ENCODE data around the gene NUDT2. TPM values are rescaled to one million over a fixed set of nuclear protein-coding genes. Genes with fewer than 3 reads are reported as not detected.

NUDT2 gene
- total RNA-seq, 1 experiment from 2014 or later: 10.4 TPM

DNA sequence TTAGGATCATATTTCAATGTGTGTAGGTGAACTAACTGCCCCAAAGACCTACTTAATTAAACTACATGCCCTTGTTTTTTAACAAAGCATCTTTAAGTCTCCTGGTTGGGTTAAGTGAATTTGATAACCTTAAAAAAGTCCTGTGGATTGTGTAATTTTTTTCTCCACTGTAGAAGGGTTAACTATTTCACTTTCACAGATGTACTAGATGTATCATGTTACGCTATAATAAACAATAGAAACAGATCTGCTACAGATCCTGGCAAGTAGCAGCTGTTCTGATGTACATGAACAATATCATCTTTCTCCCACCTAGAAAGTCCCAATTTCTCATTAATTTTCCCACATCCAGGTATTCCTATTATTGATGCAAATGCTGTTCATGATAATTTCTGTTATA lies 19.2 kb upstream of the NUDT2 start:
- H3K36me3 ChIP-seq (ENCODE audit: insufficient read depth, low read length): peaks cover 9% of the 10 kb centered on the region; the same call in 1 of the 2 replicates
- peaks cover 63% of the 10 kb centered on the region for H3K79me2 ChIP-seq (ENCODE audit: low read length)
- no peaks in the 10 kb centered on the region for H3K9me2 ChIP-seq (replicated peaks; ENCODE audit: insufficient read depth, low read length)
- no peak for DNase-seq
- H3K4me2 ChIP-seq (ENCODE audit: low read depth, low read length, poor library complexity, severe bottlenecking): no peak overlapping the region
- no peak overlapping the region for H3K27ac ChIP-seq (ENCODE audit: low read length)
- no peaks in the 10 kb centered on the region for H3K27me3 ChIP-seq (ENCODE audit: low read length)
- H3K9me3 ChIP-seq (ENCODE audit: low read length): no peaks in the 10 kb centered on the region
- no peaks in the 10 kb centered on the region for H4K20me1 ChIP-seq (ENCODE audit: insufficient read depth, low read depth, low read length)
- H3K4me1 ChIP-seq (ENCODE audit: low read length): peaks cover 8% of the 10 kb centered on the region
- H2AFZ ChIP-seq (ENCODE audit: low read length): no peak overlapping the region
- no peak overlapping the region for H3K4me3 ChIP-seq (ENCODE audit: low read length)
- H3K9ac ChIP-seq (ENCODE audit: low read length): no peak overlapping the region

DNA sequence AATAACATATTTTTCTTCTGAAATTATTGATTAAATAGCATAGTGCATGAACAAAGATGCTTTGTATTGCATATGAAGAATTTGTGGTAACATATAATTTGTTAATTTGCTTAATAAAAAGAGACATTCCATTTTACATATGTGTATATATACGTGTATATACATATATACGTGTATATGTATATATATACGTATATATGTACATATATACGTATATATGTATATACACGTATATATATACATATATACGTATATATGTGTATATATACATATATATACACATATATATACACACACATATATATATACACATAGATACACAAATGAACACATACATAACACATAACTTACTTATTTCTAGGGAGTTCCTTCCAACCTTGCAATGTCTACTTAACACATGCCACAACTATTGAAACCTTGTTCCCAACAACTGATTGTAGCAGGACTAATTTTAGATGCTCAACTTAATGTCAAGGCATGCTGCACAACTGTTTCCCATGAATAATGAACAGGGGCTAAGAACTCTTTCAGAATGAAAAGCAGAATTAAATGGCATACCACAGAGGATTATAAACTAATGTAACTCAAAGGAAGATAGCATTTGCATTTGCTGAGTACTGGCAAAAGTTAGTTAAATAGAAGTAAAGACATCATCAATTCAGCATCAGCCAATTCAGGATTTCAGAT lies 17.7 kb upstream of the NUDT2 start:
- Histone ChIP-seq H3K27ac (ENCODE audit: low read length) (no peak overlapping the region), H3K9ac (ENCODE audit: low read length) (no peak overlapping the region), H3K4me1 (ENCODE audit: low read length) (peaks cover 8% of the 10 kb centered on the region), H3K4me3 (ENCODE audit: low read length) (no peak overlapping the region), H3K9me2 (replicated peaks; ENCODE audit: insufficient read depth, low read length) (no peaks in the 10 kb centered on the region), H3K27me3 (ENCODE audit: low read length) (no peaks in the 10 kb centered on the region), H3K79me2 (ENCODE audit: low read length) (peaks cover 75% of the 10 kb centered on the region), H3K36me3 (ENCODE audit: insufficient read depth, low read length) (peaks cover 9% of the 10 kb centered on the region; the same call in 1 of the 2 replicates), H3K4me2 (ENCODE audit: low read depth, low read length, poor library complexity, severe bottlenecking) (no peak overlapping the region), H2AFZ (ENCODE audit: low read length) (no peak overlapping the region), H3K9me3 (ENCODE audit: low read length) (no peaks in the 10 kb centered on the region), H4K20me1 (ENCODE audit: insufficient read depth, low read depth, low read length) (no peaks in the 10 kb centered on the region)
- DNase-seq: no peak

DNA sequence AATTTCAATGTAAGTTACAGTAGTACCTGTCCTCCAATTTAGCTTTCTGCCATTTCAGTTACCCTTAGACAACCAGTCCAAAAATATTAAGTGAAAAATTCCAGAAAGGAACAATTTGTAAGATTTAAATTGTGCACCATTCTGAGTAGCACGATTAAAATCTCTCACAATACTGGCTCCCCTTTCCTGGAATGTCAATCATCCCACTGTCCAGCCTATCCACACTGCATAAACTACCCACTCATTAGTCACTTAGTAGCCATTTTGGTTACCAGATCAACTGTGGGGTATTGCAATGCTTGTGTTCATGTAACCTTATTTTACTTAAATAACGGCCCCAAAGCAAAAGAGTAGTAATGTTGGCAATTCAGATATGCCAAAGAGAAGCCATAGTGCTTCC lies 11.9 kb upstream of the NUDT2 start:
- H3K9me3 ChIP-seq (ENCODE audit: low read length): no peaks in the 10 kb centered on the region
- H2AFZ ChIP-seq (ENCODE audit: low read length): no peak overlapping the region

DNA sequence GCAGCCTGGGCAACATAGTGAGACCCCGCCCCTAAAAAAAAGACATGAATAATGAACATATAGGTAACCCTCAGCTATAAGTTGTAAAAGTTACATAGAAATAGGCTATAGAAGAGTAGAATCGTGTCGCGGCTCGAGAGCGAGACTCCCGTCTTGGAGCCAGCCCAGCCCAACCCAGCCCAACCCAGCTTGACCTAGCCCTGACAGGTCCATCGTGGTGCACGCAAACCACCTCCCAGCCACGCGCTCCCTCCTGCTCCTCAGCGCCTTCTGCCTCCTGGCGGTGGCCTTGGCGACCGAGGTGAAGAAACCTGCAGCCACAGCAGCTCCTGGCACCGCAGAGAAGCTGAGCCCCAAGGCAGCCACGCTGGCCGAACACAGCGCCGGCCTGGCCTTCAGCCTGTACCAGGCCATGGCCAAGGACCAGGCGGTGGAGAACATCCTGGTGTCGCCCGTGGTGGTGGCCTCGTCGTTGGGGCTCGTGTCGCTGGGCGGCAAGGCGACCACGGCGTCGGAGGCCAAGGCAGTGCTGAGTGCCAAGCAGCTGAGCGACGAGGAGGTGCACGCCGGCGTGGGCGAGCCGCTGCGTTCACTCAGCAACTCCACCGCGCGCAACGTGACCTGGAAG lies 11.1 kb upstream of the NUDT2 start:
- DNase-seq: no peak
- H3K9me2 ChIP-seq (replicated peaks; ENCODE audit: insufficient read depth, low read length): no peaks in the 10 kb centered on the region
- no peak overlapping the region for H3K4me3 ChIP-seq (ENCODE audit: low read length)
- H3K27ac ChIP-seq (ENCODE audit: low read length): no peak overlapping the region
- H2AFZ ChIP-seq (ENCODE audit: low read length): no peak overlapping the region
- 0 out of 2 replicates have a peak, but pooled peaks cover 3% of the 10 kb centered on the region for H3K36me3 ChIP-seq (ENCODE audit: insufficient read depth, low read length)
- H3K9me3 ChIP-seq (ENCODE audit: low read length): no peaks in the 10 kb centered on the region
- no peaks in the 10 kb centered on the region for H4K20me1 ChIP-seq (ENCODE audit: insufficient read depth, low read depth, low read length)
- peaks cover 94% of the 10 kb centered on the region for H3K79me2 ChIP-seq (ENCODE audit: low read length)
- H3K9ac ChIP-seq (ENCODE audit: low read length): no peak overlapping the region
- peaks cover 28% of the 10 kb centered on the region for H3K4me1 ChIP-seq (ENCODE audit: low read length)
- no peaks in the 10 kb centered on the region for H3K27me3 ChIP-seq (ENCODE audit: low read length)
- H3K4me2 ChIP-seq (ENCODE audit: low read depth, low read length, poor library complexity, severe bottlenecking): no peak overlapping the region

More for the DNA sequence above, 11.9 kb upstream of the NUDT2 start:
- no peaks in the 10 kb centered on the region for H4K20me1 ChIP-seq (ENCODE audit: insufficient read depth, low read depth, low read length)
- no peak for DNase-seq
- no peak overlapping the region for H3K27ac ChIP-seq (ENCODE audit: low read length)
- H3K27me3 ChIP-seq (ENCODE audit: low read length): no peaks in the 10 kb centered on the region
- no peak overlapping the region for H3K9ac ChIP-seq (ENCODE audit: low read length)
- H3K4me1 ChIP-seq (ENCODE audit: low read length): peaks cover 21% of the 10 kb centered on the region
- peaks cover 94% of the 10 kb centered on the region for H3K79me2 ChIP-seq (ENCODE audit: low read length)
- no peaks in the 10 kb centered on the region for H3K9me2 ChIP-seq (replicated peaks; ENCODE audit: insufficient read depth, low read length)
- no peak overlapping the region for H3K4me3 ChIP-seq (ENCODE audit: low read length)
- no peak overlapping the region for H3K4me2 ChIP-seq (ENCODE audit: low read depth, low read length, poor library complexity, severe bottlenecking)
- H3K36me3 ChIP-seq (ENCODE audit: insufficient read depth, low read length): 0 out of 2 replicates have a peak, but pooled peaks cover 3% of the 10 kb centered on the region

DNA sequence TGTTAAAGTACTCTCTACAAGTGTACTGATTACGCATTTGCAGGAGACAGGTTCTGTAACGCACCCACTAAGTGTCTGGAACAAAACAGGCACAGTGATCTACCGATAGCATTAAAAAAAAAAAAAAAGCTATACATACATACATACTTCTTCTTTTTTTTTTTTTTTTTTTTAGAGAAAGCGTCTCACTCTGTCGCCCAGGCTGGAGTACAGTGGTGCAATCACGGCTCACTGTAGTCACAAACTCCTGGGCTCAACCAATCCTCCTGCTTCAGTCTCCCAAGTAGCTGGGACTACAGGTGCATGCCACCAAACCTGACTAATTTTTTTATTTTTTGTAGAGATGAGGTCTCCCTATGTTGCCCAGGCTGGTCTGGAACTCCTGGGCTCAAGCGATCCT lies 7.9 kb upstream of the NUDT2 start:
- H4K20me1 ChIP-seq (ENCODE audit: insufficient read depth, low read depth, low read length): no peaks in the 10 kb centered on the region
- no peaks in the 10 kb centered on the region for H3K27me3 ChIP-seq (ENCODE audit: low read length)
- H3K9me3 ChIP-seq (ENCODE audit: low read length): no peaks in the 10 kb centered on the region
- peak; percentile 83 for DNase-seq
- 0 out of 2 replicates have a peak, but pooled peaks cover 3% of the 10 kb centered on the region for H3K36me3 ChIP-seq (ENCODE audit: insufficient read depth, low read length)
- H2AFZ ChIP-seq (ENCODE audit: low read length): no peak overlapping the region
- H3K9me2 ChIP-seq (replicated peaks; ENCODE audit: insufficient read depth, low read length): no peaks in the 10 kb centered on the region
- peaks cover 98% of the 10 kb centered on the region for H3K79me2 ChIP-seq (ENCODE audit: low read length)
- H3K9ac ChIP-seq (ENCODE audit: low read length): peak overlapping the region; percentile 25; the same call in 1 of the 2 replicates
- peaks cover 48% of the 10 kb centered on the region for H3K4me1 ChIP-seq (ENCODE audit: low read length)
- no peak overlapping the region for H3K4me3 ChIP-seq (ENCODE audit: low read length)
- H3K27ac ChIP-seq (ENCODE audit: low read length): peak overlapping the region; percentile 60
- H3K4me2 ChIP-seq (ENCODE audit: low read depth, low read length, poor library complexity, severe bottlenecking): peak overlapping the region; percentile 53

DNA sequence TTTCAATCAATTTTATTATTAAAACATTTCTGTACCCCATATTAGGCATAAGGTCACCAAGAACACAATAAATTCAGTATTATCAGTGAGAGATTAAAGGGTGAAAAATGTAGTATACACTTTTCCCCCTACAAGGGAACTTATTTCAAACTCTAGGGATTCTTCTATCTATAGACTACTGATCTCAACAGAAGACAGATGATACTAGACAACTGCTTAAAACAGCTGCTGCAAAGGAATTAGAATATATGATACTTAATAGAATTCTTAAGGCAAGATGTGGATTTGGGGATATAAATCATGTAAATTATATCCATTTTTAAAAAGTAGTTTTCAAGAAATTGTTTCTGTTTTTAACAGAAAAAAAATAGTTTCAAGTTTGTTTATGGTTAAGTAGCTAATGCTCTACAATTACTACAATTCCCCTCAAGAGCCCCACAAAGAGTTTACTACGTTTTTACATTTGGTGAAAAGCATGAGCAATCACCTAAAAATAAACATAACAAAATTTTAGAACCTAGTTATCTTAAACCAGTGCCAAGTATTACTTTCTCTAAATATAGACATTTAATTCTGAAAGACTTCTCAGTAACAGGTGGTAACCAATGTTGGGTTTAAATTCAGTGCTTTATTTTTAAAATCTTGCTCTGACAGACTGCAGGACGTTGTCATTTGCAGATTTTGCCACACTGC lies 6.3 kb upstream of the NUDT2 start:
- no peak overlapping the region for H2AFZ ChIP-seq (ENCODE audit: low read length)
- peaks cover 98% of the 10 kb centered on the region for H3K79me2 ChIP-seq (ENCODE audit: low read length)

DNA sequence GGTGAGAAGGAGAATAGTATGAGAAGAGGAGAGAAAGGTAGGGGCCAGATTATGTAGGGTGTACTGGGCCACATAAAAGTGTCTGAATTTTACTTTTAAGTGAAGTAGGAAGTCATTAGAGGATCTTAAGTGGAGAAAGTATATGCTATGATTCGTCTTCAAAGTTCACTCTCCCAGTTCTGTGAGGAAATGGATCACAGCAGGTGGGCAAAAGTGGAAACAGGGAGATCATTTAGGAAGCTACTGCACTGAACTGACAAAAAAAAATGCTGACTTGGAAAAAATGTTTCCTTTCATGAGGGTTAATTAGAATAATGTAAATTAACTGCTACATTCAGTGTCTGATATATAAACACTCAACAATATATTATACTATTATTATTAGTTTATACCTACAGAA lies 2.7 kb upstream of the NUDT2 start:
- DNase-seq: no peak
- Histone ChIP-seq H3K4me1 (ENCODE audit: low read length) (peaks cover 67% of the 10 kb centered on the region), H3K27ac (ENCODE audit: low read length) (peak overlapping the region; percentile 44), H3K9me3 (ENCODE audit: low read length) (no peaks in the 10 kb centered on the region), H3K4me2 (ENCODE audit: low read depth, low read length, poor library complexity, severe bottlenecking) (peak overlapping the region; percentile 92), H3K9me2 (replicated peaks; ENCODE audit: insufficient read depth, low read length) (no peaks in the 10 kb centered on the region), H3K9ac (ENCODE audit: low read length) (peak overlapping the region; percentile 57), H2AFZ (ENCODE audit: low read length) (peak overlapping the region; percentile 67), H3K27me3 (ENCODE audit: low read length) (no peaks in the 10 kb centered on the region), H3K79me2 (ENCODE audit: low read length) (peaks cover 76% of the 10 kb centered on the region), H3K36me3 (ENCODE audit: insufficient read depth, low read length) (no peaks in the 10 kb centered on the region), H3K4me3 (ENCODE audit: low read length) (peak overlapping the region; percentile 24; the same call in 1 of the 2 replicates), H4K20me1 (ENCODE audit: insufficient read depth, low read depth, low read length) (no peaks in the 10 kb centered on the region)

More for the DNA sequence above, 6.3 kb upstream of the NUDT2 start:
- no peak overlapping the region for H3K4me3 ChIP-seq (ENCODE audit: low read length)
- H3K4me2 ChIP-seq (ENCODE audit: low read depth, low read length, poor library complexity, severe bottlenecking): peak overlapping the region; percentile 43
- no peak for DNase-seq
- H4K20me1 ChIP-seq (ENCODE audit: insufficient read depth, low read depth, low read length): no peaks in the 10 kb centered on the region
- no peaks in the 10 kb centered on the region for H3K9me3 ChIP-seq (ENCODE audit: low read length)
- H3K9me2 ChIP-seq (replicated peaks; ENCODE audit: insufficient read depth, low read length): no peaks in the 10 kb centered on the region
- H3K9ac ChIP-seq (ENCODE audit: low read length): no peak overlapping the region
- H3K27ac ChIP-seq (ENCODE audit: low read length): peak overlapping the region; percentile 52
- peaks cover 63% of the 10 kb centered on the region for H3K4me1 ChIP-seq (ENCODE audit: low read length)
- no peaks in the 10 kb centered on the region for H3K36me3 ChIP-seq (ENCODE audit: insufficient read depth, low read length)
- no peaks in the 10 kb centered on the region for H3K27me3 ChIP-seq (ENCODE audit: low read length)

DNA sequence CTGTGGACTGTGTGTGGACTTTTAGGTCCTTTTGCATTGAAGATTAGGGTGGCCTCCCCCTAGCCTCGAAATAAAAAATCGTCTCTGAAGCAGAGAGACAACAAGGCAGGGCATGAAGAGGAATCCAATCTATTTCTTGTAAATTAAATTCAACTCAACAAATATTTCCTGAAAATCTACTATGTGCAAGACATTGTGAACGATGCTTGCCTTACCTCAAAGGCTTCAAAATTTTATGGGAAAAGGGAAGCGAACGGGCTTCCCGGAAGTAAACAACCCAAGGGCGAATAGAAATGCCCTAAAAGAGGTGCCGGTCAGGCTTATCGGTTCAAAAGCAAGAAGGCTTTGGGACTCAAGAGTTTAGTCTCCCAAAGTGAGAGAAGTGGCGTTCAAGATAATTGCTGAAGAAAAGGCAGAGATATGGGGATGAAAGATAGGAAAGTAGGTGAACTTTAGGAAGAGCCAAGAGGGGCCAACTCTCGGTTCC lies 826 bp upstream of the NUDT2 start:
- Histone ChIP-seq H3K27me3 (ENCODE audit: low read length) (no peaks in the 10 kb centered on the region), H3K4me2 (ENCODE audit: low read depth, low read length, poor library complexity, severe bottlenecking) (peak overlapping the region; percentile 92), H2AFZ (ENCODE audit: low read length) (peak overlapping the region; percentile 83), H3K4me3 (ENCODE audit: low read length) (peak overlapping the region; percentile 74), H3K9me3 (ENCODE audit: low read length) (no peaks in the 10 kb centered on the region), H3K9ac (ENCODE audit: low read length) (peak overlapping the region; percentile 78), H4K20me1 (ENCODE audit: insufficient read depth, low read depth, low read length) (no peaks in the 10 kb centered on the region), H3K36me3 (ENCODE audit: insufficient read depth, low read length) (no peaks in the 10 kb centered on the region), H3K79me2 (ENCODE audit: low read length) (peaks cover 62% of the 10 kb centered on the region), H3K4me1 (ENCODE audit: low read length) (peaks cover 55% of the 10 kb centered on the region), H3K27ac (ENCODE audit: low read length) (peak overlapping the region; percentile 80), H3K9me2 (replicated peaks; ENCODE audit: insufficient read depth, low read length) (no peaks in the 10 kb centered on the region)
- no peak for DNase-seq
